ENCODE data around the gene CHST11.

The CHST11 gene

DNA sequence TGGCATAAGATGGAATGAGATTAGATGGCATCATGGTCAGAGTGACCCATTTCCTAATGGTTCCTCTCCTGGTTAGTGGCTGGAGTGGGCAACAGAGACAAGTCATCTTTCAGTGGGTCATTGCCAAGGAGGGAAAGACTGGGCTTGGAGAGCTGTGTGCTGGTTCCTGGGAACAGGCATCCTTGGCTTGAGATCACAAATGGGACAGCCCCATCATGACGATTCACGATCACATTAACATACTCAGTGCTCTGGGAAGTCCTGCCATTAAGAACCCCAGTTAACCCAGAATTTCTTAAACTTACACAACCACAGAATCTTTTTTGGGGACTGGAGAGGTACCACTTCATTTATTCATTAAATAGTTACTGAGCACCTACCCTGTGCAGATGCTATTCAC is 27.3 kb downstream of the CHST11 start:
- no peak for DNase-seq

DNA sequence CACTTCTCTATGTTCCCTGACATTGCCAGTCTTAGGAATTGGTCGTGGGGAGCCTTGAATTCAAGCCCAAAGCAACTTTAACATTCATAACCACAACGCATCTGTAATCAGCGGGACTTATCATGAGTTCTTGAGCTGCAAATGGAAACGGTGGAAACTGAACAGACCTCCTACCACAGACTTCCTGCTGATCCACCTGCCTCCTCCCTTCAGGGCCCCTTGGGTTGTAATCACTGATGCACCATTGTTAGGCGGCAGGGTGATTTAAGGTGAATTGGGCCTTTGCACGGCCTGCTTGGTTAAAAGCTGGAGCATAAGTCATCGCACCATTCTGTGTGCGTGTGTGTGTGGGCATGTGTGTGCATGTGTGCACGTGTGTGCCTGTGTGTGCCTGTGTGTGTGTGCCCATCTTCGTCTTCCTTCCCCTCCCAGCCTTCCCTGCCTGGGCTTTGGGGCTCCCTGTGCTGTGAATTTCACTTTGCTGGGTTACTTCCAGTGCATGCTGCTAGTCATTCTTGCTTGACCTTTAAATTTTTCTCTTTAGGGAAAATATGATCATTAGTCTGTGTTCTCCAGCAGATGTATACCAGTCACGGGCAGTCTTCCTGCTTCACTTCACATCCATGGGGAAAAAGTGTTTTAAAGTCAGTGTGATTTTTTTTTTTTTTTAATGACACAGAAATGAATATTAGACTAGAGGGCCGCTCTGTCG is 29.1 kb downstream of the CHST11 start:
- DNase-seq: no peak

DNA sequence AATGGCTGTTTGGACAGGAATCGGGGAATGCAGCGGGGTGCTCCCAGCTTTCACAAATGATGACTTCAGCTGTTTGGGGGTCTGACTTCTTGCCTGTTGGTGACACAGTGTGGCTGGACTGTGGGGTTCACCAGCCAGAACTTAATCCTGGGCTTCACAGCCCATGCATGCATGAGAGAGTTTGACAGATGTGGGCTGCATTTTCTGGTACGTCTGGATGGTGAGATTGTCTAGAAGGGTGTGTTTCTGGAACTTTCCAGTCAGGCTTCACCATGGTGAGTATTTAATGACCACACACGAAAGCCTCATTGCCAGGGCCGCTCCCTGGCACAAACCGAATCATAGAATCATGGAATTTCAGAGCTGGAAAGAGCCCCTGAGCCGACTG is 29.6 kb downstream of the CHST11 start:
- no peak for DNase-seq

DNA sequence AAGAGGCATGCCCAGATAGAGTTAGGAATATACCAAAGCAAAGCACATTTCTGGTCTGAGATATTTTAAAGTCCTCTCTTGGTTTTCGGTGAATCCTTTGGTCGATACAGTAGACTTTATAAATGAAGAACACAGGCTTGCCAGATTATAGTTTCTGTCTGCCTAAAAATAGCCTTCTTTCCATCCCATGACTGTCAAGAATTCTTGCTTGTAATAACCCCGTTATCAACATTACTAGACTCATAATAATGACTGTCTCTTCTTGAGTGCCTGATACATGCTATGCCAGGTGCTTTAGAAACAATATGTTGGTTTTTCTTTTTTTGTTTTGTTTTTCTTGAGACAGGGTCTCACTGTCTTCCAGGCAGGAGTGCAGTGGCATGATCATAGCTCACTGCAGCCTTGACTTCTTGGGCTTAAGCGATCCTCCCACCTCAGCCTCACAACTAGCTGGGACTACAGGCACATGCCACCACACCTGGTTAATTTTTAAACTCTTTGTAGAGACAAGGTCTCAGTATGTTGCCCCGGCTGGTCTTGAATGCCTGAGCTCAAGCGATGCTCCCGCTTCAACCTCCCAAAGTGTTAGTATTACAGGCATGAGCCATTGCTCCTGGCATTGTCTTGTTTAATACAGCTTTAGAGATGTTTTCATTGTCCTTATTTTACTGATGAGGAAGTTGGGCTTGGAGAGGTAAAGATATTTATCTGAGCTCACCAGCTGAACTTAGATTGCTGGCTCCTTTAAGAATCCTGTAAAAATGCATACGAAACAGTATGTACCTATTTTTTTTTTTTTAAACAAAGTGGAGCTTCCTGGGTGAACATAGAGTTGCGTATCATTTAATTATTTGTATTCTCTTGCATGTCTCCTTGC is 30.4 kb downstream of the CHST11 start:
- no peak for DNase-seq

DNA sequence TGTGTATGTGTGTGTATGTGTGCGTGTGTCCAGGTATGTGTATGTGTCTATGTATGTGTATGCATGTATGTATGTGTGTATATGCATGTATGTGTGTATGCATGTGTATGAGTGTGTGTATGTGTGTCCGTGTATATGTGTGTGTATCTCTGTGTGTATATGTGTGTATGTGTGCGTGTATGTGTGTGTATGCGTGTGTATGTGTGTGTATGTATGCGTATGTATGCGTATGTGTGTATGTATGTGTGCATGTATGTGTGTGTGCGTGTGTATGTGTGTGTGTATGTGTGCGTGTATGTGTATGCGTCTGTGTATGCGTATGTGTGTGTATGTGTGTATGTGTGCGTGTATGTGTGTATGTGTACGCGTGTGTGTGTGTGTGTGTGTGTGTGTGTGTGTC is 31.6 kb downstream of the CHST11 start:
- DNase-seq: no peak

DNA sequence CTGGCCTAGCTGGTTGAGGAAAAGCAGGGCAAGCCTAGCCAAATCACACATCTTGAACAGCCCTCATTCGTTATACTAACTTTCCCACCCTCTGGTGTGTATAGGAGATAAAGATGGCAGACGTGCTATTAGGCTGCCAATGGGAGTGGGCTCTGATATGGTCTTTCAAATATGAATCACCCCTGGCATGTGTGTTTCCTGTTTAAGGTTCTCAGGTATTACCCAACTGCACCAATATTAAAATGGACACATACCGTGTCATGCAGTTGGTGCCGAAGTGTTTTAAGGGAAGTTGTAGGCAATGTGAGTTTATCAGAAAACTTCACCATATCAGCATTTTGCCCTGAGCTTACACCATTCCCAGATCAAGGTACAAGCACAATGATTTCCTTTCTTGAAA is 33.4 kb downstream of the CHST11 start:
- no peak for DNase-seq

DNA sequence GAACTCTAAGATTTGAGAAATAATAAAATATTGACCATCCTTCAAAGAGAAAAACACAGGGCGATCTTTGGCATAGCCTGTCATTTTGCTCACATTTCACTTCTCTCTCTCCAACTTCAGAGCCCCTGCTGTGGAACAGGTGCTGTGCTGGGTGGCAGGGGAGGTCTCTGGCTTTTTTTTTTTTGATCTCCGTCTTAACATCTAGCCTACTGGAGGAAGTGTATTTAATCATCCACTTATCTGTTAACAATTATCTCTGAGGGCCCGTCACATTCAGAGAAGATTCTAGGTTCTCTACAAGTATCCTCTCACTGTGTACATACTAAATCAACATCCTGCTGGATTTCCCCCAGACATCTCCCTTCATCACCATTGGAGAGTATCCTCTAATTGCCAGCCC is 34.1 kb downstream of the CHST11 start:
- peak; percentile 35 for DNase-seq

DNA sequence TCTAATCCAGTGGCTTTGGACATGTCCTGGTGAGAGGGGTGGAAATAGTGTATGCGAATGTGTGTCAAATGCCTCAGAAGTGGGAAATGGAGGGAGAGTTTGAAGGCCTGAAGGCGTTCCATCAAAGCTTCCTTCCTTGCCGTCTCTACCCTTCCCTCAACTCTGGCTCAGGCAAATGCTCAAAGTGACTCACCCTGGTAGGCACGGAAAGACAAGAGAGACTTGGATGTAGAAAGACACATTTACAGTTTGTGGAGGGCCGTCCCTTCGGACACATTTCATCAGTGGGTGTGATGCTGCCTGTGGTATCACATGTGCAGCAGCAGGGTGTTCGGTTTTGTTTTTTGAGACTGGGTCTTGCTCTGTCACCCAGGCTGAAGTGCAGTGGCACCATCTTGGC is 36.7 kb downstream of the CHST11 start:
- no peak for DNase-seq

DNA sequence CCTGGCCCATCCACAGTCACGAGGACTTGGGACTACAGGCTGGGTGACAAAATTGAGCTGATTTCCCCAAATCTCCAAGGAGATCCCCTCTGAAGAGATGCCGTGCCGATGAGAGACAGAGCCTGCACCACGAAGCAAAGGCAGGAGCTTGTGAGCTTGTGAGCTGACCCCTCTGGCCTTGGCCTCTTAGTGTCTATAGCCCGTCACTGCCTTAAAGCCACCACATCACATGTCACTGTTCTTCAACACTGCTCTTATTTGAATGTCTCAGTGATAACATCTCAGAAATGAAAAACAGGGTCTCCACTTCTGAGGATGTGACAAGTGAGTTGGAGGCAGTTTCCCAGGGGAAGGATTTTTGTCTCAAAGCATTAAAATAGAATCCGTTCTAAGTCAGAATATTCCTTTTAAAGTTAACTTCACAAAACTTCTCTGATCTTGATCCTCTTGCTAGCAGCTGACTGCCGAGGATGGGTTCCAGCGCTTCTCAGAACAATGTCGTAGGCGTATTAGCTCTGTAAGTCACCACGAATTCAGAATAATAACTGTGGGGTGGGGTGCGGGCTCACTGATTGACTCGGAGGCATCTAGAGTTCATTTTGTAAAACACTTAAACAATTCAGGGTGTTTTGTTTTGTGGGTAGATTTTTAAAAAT is 37.5 kb downstream of the CHST11 start:
- DNase-seq: no peak

DNA sequence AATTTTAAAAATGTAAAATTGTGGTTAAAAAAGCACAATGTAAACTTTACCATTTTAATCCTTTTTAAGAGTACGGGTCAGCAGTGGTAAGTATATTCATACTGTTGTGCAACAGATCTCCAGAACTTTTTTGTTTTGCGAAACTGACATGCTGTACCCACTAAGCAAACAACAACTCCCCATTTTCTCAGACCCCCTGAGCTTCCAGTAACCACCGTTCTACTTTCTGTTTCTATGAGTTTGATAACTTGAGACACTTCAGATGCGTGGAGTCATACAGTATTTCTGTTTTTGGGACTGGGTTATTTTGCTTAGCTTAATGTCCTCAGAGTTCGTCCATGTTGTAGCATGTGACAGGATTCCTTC is 38.0 kb downstream of the CHST11 start:
- no peak for DNase-seq

DNA sequence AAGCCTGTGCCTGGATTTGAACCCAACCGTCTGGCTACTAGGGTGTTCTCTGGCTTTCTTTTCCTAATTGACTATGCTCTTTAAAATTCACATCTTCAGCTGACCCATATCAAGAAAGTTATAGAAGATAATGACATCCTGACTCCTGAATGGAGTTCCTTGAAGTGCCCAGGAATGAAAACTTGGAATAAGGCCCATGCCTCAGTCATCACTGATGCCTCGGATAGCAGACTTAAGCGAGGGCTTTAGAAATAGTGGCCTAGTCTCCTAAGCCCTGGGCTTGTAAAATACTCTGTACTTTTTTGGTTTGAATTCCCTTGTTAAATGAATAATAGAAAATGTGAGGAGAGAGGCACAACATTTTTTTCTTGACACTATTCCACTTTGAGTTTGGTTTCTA is 39.0 kb downstream of the CHST11 start:
- DNase-seq: no peak

DNA sequence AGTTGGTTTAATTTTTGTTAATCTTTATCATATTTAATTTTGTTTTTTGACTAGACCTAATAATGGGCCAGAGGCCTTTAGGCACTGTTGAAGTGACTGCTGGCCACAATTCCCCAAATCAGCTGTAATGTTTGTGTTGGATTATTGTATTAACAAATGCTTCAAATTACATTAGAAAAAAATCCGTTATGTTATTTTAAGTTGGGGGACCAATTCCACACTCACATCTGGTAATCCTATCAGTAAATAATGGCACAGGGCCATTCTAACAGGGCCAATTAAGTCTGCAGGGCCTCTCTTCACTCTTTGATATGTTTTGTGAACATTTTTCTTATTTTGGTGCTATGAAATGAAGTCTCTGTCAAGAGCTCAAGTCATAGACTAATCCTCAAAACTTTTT is 39.6 kb downstream of the CHST11 start:
- DNase-seq: no peak

DNA sequence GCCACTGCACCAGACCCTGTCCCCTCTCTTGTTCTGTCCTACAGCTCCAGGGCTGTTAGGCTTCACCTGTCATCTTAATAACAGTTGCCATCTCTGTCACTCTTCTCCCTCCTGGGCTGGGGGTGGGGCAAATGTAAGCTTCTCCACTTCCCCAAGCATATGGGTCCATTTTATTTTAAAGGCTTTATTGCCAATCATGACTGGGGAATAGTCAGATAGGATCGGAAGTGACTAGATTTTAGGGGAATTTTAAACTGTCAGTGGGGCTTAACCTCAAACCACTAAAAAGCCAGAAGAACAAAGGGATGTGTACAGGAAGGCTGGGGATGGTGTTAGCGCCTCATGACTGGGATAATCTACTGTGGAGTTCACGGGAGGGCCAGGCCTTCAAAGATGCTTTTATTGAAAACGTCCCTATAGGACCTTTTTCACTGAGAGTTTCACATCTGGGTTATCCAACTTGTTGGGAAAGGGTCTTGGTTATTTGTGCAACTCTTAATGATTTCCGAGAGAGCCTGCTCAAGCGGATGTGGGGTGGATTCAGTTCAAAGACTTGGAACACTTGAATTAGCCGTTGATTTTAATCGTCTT is 41.6 kb downstream of the CHST11 start:
- DNase-seq: no peak

DNA sequence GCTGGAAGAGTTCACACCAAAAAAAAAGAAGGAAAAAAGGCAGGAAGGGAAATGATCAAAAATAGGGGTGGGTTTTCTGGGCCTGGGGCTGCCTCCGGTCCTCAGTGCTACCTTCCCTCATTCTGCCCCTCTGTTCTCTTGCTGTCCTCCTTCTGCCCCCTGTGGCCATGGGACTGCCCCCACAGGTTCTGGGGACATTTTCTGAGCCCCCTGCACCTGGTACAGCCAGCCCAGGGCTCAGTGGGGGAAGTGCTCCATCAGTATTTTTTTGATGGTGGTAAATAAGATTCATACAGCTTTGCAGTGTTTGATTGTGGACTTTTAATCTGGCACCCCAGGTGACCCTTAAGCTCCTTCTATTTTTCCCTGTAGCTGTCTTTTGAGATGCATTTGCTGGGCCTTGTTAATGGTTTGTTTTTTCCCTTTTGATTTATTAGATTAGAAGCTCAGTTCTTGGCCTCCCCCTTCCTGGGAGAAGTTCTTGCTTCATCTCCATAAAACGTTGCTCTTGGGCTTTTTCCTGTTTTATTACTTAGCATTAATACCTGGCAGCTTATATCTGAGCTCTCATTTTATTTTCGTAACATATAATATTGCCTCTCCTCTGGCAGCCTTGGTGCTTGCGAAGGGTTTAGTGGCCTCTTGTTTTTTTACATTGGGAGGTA is 43.1 kb downstream of the CHST11 start:
- no peak for DNase-seq

DNA sequence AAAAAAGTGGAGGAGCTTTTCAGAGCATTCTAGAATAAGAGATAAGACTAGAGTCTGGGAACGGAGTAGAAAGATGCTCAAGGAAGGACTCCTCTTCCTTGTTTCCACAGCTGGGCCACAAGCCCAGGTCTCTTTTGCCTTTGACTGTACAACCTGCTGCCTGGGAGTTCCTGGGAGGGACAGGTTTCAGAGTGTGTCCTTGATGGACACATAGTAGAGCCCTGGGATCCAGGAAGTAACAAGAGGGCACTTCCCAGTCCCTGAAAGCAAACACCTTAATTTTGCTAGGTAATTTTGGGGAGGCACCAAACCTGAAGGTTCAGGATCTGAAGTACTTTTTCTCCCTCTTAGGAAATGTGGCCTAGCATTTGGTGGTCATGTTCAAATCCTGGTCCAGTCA is 44.4 kb downstream of the CHST11 start:
- no peak for DNase-seq

DNA sequence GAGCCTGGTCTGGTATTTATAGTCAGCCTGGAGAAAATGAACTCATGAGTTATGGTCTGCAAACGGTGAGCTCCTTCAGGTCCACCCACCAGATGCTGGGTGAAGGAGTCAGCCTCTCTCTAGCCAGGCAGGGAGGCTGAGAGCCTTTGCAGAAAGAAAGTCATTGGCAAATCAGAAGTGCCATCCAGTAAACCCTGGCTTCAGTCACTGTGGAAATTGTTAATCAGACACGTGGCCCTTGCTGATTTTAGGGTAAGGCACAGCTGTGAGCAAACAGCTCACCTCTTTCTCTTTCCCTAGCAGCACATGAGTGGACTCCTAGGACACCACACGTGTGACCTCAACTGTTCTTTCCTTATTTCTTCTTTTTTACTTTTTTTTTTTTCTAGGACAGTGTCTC is 44.9 kb downstream of the CHST11 start:
- DNase-seq: no peak

DNA sequence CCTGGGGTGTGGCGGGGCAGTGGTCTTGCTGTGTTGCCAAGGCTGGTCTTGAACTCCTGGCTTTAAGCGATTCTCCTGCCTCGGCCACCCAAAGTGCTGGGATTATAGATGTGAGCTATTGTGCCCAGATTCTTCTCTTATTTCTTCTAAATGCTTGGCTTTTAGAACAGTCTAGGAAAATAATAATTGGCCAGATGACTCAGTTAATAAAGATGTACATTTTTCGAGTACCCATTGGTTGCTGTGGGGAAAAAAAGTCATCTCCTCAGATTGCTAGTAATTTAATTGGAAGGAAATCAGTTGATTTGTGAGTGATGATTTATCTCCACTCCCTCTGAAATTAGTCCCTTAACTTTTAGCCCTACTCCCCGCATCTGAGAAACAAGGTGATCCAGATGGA is 45.5 kb downstream of the CHST11 start:
- no peak for DNase-seq

DNA sequence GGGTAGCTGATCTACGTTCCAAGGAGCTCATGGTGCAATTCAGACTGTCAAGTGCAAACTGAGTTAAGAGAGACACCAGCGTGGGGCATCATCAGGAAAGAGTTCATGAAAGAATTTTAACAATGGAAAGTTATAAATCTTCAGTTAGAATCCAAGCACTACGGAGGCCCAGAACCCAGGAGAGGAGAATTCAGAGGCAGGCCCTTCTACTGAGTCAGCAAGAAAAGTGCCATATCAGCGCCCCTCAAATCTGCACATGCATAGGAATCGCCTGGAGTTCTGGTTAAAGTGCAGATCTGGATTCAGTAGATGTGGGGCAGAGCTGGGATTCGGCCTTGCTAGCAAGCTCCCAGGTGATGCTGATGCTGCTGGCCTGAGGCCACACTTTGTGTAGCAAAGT is 45.9 kb downstream of the CHST11 start:
- no peak for DNase-seq

DNA sequence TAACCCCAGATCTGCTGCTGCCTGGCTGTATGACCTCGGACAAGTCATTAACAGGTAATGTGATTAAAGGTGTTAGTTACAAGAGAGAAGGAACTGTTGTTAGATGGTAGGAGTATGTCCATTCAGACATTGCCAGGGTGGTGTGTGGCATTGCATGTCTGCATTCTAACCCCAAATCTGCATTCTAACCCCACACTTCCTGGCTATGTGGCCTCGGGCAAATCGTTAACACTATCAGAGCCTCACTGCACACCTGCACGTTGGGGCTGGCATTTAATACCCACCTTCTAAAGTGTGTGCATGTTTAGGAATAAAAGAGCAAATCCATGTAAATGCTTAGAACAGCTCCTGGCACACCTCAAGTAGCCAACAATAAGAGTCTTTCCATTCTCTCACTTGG is 46.4 kb downstream of the CHST11 start:
- no peak for DNase-seq

DNA sequence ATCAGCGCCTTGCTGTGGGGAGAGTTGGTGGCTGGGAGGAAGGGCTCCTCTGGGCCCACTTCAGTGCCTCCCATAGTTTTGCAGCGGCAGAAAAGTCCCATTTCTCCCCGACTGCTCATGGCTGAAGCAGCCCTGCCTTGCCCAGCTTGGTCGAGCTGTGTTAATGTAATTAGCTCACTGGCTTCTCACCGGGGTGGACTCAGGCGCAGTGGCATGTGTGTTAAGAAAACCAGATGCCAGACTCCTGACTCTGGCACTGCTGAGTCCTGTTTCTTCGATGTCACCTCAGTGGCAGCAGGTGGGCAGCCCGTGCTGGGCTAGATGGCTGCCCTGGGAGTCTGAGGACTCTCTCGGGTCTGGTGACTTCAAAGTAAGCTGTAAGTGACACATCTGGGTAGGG is 47.4 kb downstream of the CHST11 start:
- DNase-seq: no peak

DNA sequence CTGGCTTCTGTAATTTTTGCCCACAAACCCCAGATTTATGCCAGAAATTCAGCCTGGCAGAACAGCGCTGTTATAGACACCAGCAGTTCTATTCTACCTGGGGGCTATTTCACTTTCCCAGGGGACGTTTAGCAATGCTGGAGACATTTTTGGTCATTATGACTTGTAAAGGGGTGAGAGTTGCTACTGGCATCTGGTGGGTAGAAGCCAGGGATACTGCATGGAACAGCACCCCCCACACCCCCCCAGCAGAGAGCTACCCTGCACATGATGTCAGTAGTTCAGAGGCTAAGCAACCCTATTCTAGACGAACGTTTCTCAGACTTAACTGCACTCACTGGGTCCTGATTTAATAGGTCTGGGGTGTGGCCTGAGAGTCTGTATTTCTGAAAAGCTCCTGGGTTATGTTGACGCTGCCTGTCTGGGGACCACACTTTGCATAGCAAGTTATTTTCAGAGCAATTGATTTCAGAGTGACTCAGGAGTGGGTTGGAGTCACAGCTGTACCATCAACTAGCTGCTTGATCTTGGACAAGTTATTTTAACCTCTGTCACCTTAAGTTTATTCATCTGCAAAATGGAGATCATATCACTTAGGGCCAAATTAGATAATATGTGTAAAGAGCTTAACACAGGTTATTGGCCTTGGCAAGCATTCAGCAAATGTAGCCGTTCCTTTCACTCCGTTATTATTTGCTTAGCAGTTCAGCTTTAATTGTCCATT is 48.5 kb downstream of the CHST11 start:
- peak; percentile 67 for DNase-seq

DNA sequence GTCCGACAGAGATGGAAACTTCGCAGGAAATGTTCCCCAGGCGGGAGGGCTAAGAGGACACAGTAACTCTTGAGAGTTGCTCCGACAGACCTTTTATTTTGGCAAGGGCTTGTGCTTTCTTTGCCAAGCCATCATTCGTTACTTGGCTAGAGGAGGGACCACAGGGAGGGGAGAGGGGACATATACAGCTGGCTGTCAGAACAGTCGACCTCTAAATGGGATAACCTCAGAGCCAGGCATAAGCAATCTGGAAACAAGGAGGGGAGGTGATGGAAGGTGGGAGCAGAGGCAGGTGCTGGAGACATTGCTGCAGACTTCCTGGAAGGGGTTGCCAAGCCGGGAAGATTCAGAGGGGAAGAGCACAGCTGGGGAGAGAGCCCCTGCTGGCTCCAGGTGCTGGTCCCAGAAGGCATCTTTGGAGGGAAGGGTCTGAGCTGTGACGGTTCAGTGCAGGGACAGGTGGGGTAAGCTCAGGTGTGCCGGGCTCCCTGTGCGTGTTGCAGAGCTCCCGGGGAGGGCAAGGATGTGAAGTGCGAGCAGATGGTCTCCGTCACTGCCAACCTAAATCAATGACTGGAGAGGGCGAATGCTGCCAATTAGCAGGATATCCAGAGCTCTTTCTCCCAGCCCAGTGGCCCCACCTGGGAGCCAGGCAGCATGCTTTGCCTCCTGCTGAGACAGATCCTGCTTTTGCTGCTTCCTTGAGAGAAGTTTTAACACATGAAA is 50.1 kb downstream of the CHST11 start:
- peak; percentile 95 for DNase-seq
